SK-N-SH (cell line): ENCODE results near the gene FCER1G. TPM values are rescaled to one million over a fixed set of nuclear protein-coding genes. Genes with fewer than 3 reads are reported as not detected.
A peak's percentile ranks its signal among the peaks of the same experiment; 100 is the strongest.

ENCODE experiments used
- CTCF ChIA-PET: fragments of 300-600, 350-600 bp; formaldehyde crosslinking; extraction: SDS; loops from one replicate; lab custom pipeline; 2021; lab: Yijun Ruan, JAX
- POLR2A ChIA-PET: fragments of 350-600 bp; sonication (Branson Sonifier 250); formaldehyde crosslinking; extraction: SDS; loops from one replicate; lab custom pipeline; 2020; ENCODE audit warnings: antibody characterized with exemption, inconsistent platforms; lab: Yijun Ruan, JAX
- DNase-seq: peaks from one replicate; pipeline ENCODE4 v3.0.0; 2012
- H2AFZ ChIP-seq: fragments of 200-600 bp; sonication (generic); 2 replicates; pipeline ENCODE4 v1.8.1; 2016; ENCODE audit warnings: antibody characterized with exemption, mild to moderate bottlenecking, low read depth
- H3F3A ChIP-seq: fragments of 200-600 bp; sonication (generic); replicated peaks from 2 replicates; pipeline ENCODE3; 2016; ENCODE audit warnings: antibody characterized with exemption, mild to moderate bottlenecking; ENCODE audit not compliant: insufficient read depth
- H3K27ac ChIP-seq, 2 experiments: fragments of 200-500 bp in 1 of 2; fragments of 200-600 bp in 1 of 2; sonication (Bioruptor generic) in 1 of 2; sonication (generic), shearing (Covaris generic) in 1 of 2; 2 replicates each; pipeline versions ENCODE4 v1.5.1 to v1.6.1; 2014 to 2016; ENCODE audit warnings: low read depth in 2 of 2, inconsistent platforms in 1 of 2, low read length in 1 of 2, mild to moderate bottlenecking in 1 of 2, mixed read lengths in 1 of 2
- H3K27me3 ChIP-seq: fragments of 200-600 bp; sonication (generic), shearing (Covaris generic); 2 replicates; pipeline ENCODE4 v1.6.1; 2016; ENCODE audit warnings: mixed run types; ENCODE audit not compliant: insufficient read depth
- H3K36me3 ChIP-seq, 2 experiments: fragments of 200-500 bp in 1 of 2; fragments of 200-600 bp in 1 of 2; sonication (Bioruptor generic) in 1 of 2; sonication (generic) in 1 of 2; replicated peaks in 1 of 2; 2 replicates each; pipeline versions ENCODE3 to v1.5.1; 2014 to 2016; ENCODE audit warnings: low read length in 1 of 2, mild to moderate bottlenecking in 1 of 2; ENCODE audit not compliant: insufficient read depth in 2 of 2, control insufficient read depth in 1 of 2
- H3K4me1 ChIP-seq, 2 experiments: fragments of 200-500 bp in 1 of 2; fragments of 200-600 bp in 1 of 2; sonication (Bioruptor generic) in 1 of 2; sonication (generic), shearing (Covaris generic) in 1 of 2; 2 replicates each; pipeline versions ENCODE4 v1.5.1 to v1.6.1; 2014 to 2016; ENCODE audit warnings: low read depth in 1 of 2, low read length in 1 of 2, mixed run types in 1 of 2; ENCODE audit not compliant: insufficient read depth in 2 of 2, control insufficient read depth in 1 of 2
- H3K4me2 ChIP-seq: fragments of 200-600 bp; sonication (generic), shearing (Covaris generic); 2 replicates; pipeline ENCODE4 v1.6.1; 2017; ENCODE audit warnings: mixed run types
- H3K4me3 ChIP-seq, 2 experiments: fragments of 200-500 bp in 1 of 2; fragments of 200-600 bp in 1 of 2; sonication (Bioruptor generic) in 1 of 2; sonication (generic), shearing (Covaris generic) in 1 of 2; 2 replicates each; pipeline versions ENCODE4 v1.5.1 to v1.8.1; 2014 to 2016; ENCODE audit warnings: low read depth in 2 of 2, inconsistent platforms in 1 of 2, low read length in 1 of 2, mild to moderate bottlenecking in 1 of 2, mixed read lengths in 1 of 2, moderate library complexity in 1 of 2
- H3K79me2 ChIP-seq: fragments of 200-600 bp; sonication (generic); 2 replicates; pipeline ENCODE4 v1.8.1; 2017; ENCODE audit warnings: mild to moderate bottlenecking; ENCODE audit not compliant: insufficient read depth
- H3K9ac ChIP-seq: fragments of 200-600 bp; sonication (generic); 2 replicates; pipeline ENCODE4 v1.6.1; 2017; ENCODE audit warnings: mixed run types
- H3K9me2 ChIP-seq: fragments of 200-600 bp; sonication (generic); 2 replicates; pipeline ENCODE4 v1.6.1; 2017; ENCODE audit warnings: mixed run types
- H3K9me3 ChIP-seq: fragments of 200-600 bp; sonication (generic); 2 replicates; pipeline ENCODE4 v1.6.1; 2017; ENCODE audit warnings: mixed run types, mild to moderate bottlenecking, moderate library complexity
- H4K20me1 ChIP-seq: fragments of 200-600 bp; sonication (generic); 2 replicates; pipeline ENCODE4 v1.6.1; 2017; ENCODE audit warnings: mild to moderate bottlenecking, mixed run types; ENCODE audit not compliant: insufficient read depth
- CHD2 ChIP-seq: fragments of 150-350 bp; IDR thresholded peaks from 2 replicates; pipeline ENCODE4 v1.6.1; 2018; ENCODE audit warnings: low read length; ENCODE audit not compliant: partially characterized antibody
- ELF1 ChIP-seq: IDR thresholded peaks from 2 replicates; pipeline ENCODE4 v1.4.0; 2012
- EZH2phosphoT487 ChIP-seq: fragments of 200-600 bp; sonication (generic); IDR thresholded peaks from 2 replicates; pipeline ENCODE4 v1.6.1; 2017; ENCODE audit warnings: low read depth, mixed run types, mild to moderate bottlenecking, antibody characterized with exemption, moderate library complexity, borderline replicate concordance
- GABPA ChIP-seq: IDR thresholded peaks from 2 replicates; pipeline ENCODE4 v1.4.0; 2012; ENCODE audit warnings: low read depth, mild to moderate bottlenecking
- MXI1 ChIP-seq: IDR thresholded peaks from 2 replicates; pipeline ENCODE4 v1.6.1; 2012; ENCODE audit warnings: mild to moderate bottlenecking, low read depth, low read length, improper control_type of control experiment
- PBX3 ChIP-seq: IDR thresholded peaks from 2 replicates; pipeline ENCODE4; 2012
- RFX5 ChIP-seq: IDR thresholded peaks from 2 replicates; pipeline ENCODE4 v1.6.1; 2012; ENCODE audit warnings: mild to moderate bottlenecking, improper control_type of control experiment, low read length
- RXRA ChIP-seq: IDR thresholded peaks from 2 replicates; pipeline ENCODE4 v1.4.0; 2012; ENCODE audit warnings: low read depth, mild to moderate bottlenecking, borderline replicate concordance
- SIN3A ChIP-seq: IDR thresholded peaks from 2 replicates; pipeline ENCODE4 v1.6.1; 2012; ENCODE audit warnings: low read depth, mild to moderate bottlenecking, low read length, moderate library complexity, borderline replicate concordance
- TAF1 ChIP-seq: IDR thresholded peaks from 2 replicates; pipeline ENCODE4 v1.6.1; 2012; ENCODE audit warnings: low read depth, mild to moderate bottlenecking, low read length, moderate library complexity, borderline replicate concordance
- YY1 ChIP-seq: IDR thresholded peaks from 2 replicates; pipeline ENCODE4 v1.4.0; 2012; ENCODE audit warnings: low read depth, mild to moderate bottlenecking
- ZBTB33 ChIP-seq: IDR thresholded peaks from 2 replicates; pipeline ENCODE4 v1.4.0; 2012; ENCODE audit warnings: low read depth, borderline replicate concordance
- WGBS: methylation state at CpG from one replicate; pipeline ENCODE4 v1.1.6; 2017; ENCODE audit warnings: low lambda C conversion rate; 5-methylcytosine and 5-hydroxymethylcytosine counted together
- polyA plus RNA-seq, 3 experiments: library from polyadenylated mRNA; depleted of rRNA; stranded (reverse); fragments of >200 nt; gene quantifications; 2 replicates each; pipeline ENCODE4 v1.2.3, GENCODE V29; 2012
- TF ChIP-seq, protein P1 (sequence below): IDR thresholded peaks from 2 replicates; pipeline ENCODE4 v1.4.0; 2012; ENCODE audit warnings: low read depth
- TF ChIP-seq, protein P2 (sequence below): fragments of 150-350 bp; IDR thresholded peaks from 2 replicates; pipeline ENCODE4 v1.6.1; 2016; ENCODE audit warnings: mild to moderate bottlenecking, low read depth, low read length
- TF ChIP-seq, protein P3 (sequence below): IDR thresholded peaks from 2 replicates; pipeline ENCODE4 v1.4.0; 2012; ENCODE audit warnings: low read depth, borderline replicate concordance
- TF ChIP-seq, protein P4 (sequence below): IDR thresholded peaks from 2 replicates; pipeline ENCODE4 v1.6.1; 2012; ENCODE audit warnings: mild to moderate bottlenecking, low read depth, low read length, moderate library complexity
- TF ChIP-seq, protein P5 (sequence below): fragments of 200-600 bp; sonication (generic); IDR thresholded peaks from 2 replicates; pipeline ENCODE4 v1.6.1; 2017; ENCODE audit warnings: antibody characterized with exemption, mild to moderate bottlenecking, moderate library complexity

Gene FCER1G
- polyA plus RNA-seq, 1 of the 3 experiments (the other 2 are of a cell fraction), result 0.61 TPM

DNA sequence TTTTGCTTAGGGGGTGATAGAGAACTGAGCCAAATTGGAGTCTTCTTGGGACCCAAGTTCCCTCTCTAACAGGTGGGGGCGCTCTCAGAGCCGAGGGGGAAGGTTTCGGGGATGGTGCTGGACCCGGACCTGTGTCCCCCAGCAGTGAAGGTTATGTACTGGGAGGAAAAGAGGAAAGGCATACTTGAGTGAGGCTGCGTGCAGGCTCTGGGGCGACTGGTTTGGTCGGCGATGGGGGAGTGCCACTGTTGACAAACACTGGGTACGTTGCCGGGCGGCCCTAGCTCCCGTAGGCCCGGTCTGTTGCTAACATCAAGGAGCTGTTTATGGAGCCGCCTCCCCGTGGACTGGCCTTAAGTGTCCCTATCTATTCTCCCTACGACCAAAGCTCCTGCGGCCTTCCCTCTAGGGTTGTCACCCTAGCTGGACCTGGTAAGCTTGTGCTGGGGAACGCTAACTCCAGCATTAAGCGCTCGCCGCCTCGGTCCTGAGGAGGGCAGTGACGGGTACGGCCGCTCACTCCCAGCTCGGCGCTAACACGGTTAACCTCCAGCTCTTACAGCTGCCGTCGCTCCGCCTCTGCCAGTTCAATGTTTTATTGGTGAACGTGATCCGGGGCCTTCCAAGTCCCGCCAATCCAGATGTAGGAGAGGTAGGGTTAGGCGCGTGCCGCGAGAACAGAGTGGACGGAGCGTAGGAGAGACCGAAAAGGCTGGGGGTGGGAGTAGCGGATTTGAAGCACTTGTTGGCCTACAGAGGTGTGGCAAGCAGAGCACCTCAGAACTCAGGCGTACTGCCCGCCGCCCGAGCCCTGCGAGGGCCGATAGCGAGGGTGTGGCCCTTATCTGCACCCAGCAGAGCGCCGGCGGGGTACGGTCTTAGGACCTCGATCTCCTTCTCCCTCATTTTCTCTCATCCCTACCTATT is 49.1 kb upstream of the FCER1G start, which contains the start of gene PPOX:
PPOX (plus strand) TSS at position 685 of the 927 bp plus-strand sequence. CDS start 422 bp downstream, outside the sequence.
- H3K27me3 ChIP-seq, result no peaks in the 10 kb centered on the region
- H3K9me3 ChIP-seq, result no peaks in the 10 kb centered on the region
- peaks cover 0 to 26% of the 10 kb centered on the region in 2 experiments; a peak in 1 of 4 replicates for H3K4me1 ChIP-seq
- no peaks in the 10 kb centered on the region for H4K20me1 ChIP-seq
- peak; percentile 90 for DNase-seq
- ChIA-PET POLR2A (interaction anchor here (0.7 to 1.6 kb wide), 8 partner anchors 11 to 121 kb away, joined by 3 to 11 read pairs (median 5); partner anchors contain the start of genes B4GALT3, DEDD, NIT1 and PFDN2), CTCF (interaction anchor here (0.7 to 2.9 kb wide), 22 partner anchors 9 to 914 kb away, joined by 3 to 29 read pairs (median 6); partner anchors contain the start of genes ADAMTS4, B4GALT3, KLHDC9 and NDUFS2)
- WGBS, result under 1% methylated on average over 40 of the region's 54 CpGs
- no peaks in the 10 kb centered on the region for H3K9me2 ChIP-seq
- peak within 1 kb of the TSS; percentile 98 for H3K4me2 ChIP-seq
- H3K9ac ChIP-seq, result peak within 1 kb of the TSS; percentile 76
- H2AFZ ChIP-seq, result peak within 1 kb of the TSS; percentile 71
- TF ChIP-seq GABPA (no peak), PBX3 (peak; percentile 21; the same call in 1 of the 2 replicates), ZBTB33 (peak; percentile 96), SIN3A (peak; percentile 76; the same call in 1 of the 2 replicates), TAF1 (no peak), EZH2phosphoT487 (no peak), RXRA (no peak), CHD2 (peak; percentile 98), YY1 (peak; percentile 60), ELF1 (peak; percentile 44), RFX5 (peak; percentile 53; the same call in 1 of the 2 replicates), MXI1 (peak; percentile 88)
- TF ChIP-seq, protein P1, sequence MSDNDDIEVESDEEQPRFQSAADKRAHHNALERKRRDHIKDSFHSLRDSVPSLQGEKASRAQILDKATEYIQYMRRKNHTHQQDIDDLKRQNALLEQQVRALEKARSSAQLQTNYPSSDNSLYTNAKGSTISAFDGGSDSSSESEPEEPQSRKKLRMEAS, result peak; percentile 59
- TF ChIP-seq, protein P2, sequence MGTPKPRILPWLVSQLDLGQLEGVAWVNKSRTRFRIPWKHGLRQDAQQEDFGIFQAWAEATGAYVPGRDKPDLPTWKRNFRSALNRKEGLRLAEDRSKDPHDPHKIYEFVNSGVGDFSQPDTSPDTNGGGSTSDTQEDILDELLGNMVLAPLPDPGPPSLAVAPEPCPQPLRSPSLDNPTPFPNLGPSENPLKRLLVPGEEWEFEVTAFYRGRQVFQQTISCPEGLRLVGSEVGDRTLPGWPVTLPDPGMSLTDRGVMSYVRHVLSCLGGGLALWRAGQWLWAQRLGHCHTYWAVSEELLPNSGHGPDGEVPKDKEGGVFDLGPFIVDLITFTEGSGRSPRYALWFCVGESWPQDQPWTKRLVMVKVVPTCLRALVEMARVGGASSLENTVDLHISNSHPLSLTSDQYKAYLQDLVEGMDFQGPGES, result 0 out of 2 replicates have a peak, but pooled peaks have one; percentile 24
- TF ChIP-seq, protein P3, sequence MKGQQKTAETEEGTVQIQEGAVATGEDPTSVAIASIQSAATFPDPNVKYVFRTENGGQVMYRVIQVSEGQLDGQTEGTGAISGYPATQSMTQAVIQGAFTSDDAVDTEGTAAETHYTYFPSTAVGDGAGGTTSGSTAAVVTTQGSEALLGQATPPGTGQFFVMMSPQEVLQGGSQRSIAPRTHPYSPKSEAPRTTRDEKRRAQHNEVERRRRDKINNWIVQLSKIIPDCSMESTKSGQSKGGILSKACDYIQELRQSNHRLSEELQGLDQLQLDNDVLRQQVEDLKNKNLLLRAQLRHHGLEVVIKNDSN, result peak; percentile 81
- TF ChIP-seq, protein P4, sequence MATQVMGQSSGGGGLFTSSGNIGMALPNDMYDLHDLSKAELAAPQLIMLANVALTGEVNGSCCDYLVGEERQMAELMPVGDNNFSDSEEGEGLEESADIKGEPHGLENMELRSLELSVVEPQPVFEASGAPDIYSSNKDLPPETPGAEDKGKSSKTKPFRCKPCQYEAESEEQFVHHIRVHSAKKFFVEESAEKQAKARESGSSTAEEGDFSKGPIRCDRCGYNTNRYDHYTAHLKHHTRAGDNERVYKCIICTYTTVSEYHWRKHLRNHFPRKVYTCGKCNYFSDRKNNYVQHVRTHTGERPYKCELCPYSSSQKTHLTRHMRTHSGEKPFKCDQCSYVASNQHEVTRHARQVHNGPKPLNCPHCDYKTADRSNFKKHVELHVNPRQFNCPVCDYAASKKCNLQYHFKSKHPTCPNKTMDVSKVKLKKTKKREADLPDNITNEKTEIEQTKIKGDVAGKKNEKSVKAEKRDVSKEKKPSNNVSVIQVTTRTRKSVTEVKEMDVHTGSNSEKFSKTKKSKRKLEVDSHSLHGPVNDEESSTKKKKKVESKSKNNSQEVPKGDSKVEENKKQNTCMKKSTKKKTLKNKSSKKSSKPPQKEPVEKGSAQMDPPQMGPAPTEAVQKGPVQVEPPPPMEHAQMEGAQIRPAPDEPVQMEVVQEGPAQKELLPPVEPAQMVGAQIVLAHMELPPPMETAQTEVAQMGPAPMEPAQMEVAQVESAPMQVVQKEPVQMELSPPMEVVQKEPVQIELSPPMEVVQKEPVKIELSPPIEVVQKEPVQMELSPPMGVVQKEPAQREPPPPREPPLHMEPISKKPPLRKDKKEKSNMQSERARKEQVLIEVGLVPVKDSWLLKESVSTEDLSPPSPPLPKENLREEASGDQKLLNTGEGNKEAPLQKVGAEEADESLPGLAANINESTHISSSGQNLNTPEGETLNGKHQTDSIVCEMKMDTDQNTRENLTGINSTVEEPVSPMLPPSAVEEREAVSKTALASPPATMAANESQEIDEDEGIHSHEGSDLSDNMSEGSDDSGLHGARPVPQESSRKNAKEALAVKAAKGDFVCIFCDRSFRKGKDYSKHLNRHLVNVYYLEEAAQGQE, result 0 out of 2 replicates have a peak, but pooled peaks have one; percentile 6
- TF ChIP-seq, protein P5, sequence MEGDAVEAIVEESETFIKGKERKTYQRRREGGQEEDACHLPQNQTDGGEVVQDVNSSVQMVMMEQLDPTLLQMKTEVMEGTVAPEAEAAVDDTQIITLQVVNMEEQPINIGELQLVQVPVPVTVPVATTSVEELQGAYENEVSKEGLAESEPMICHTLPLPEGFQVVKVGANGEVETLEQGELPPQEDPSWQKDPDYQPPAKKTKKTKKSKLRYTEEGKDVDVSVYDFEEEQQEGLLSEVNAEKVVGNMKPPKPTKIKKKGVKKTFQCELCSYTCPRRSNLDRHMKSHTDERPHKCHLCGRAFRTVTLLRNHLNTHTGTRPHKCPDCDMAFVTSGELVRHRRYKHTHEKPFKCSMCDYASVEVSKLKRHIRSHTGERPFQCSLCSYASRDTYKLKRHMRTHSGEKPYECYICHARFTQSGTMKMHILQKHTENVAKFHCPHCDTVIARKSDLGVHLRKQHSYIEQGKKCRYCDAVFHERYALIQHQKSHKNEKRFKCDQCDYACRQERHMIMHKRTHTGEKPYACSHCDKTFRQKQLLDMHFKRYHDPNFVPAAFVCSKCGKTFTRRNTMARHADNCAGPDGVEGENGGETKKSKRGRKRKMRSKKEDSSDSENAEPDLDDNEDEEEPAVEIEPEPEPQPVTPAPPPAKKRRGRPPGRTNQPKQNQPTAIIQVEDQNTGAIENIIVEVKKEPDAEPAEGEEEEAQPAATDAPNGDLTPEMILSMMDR, result peak; percentile 75
- H3K36me3 ChIP-seq, result peaks cover 20 to 59% of the 10 kb centered on the region in 2 experiments
- peak within 1 kb of the TSS; percentile 80 to 90 for H3K4me3 ChIP-seq
- peak within 1 kb of the TSS; percentile 86 to 88 for H3K27ac ChIP-seq
- peaks cover 14% of the 10 kb centered on the region for H3F3A ChIP-seq
- peaks cover 8% of the 10 kb centered on the region; the same call in 1 of the 2 replicates for H3K79me2 ChIP-seq
